Measurements from ENCODE around the gene THSD4.

THSD4 gene

GRCh38 chr15:71426792-71427191, 311.5 kb downstream of the THSD4 start:
- H3K27ac ChIP-seq = no peak overlapping the region
- TF ChIP-seq, protein P1, sequence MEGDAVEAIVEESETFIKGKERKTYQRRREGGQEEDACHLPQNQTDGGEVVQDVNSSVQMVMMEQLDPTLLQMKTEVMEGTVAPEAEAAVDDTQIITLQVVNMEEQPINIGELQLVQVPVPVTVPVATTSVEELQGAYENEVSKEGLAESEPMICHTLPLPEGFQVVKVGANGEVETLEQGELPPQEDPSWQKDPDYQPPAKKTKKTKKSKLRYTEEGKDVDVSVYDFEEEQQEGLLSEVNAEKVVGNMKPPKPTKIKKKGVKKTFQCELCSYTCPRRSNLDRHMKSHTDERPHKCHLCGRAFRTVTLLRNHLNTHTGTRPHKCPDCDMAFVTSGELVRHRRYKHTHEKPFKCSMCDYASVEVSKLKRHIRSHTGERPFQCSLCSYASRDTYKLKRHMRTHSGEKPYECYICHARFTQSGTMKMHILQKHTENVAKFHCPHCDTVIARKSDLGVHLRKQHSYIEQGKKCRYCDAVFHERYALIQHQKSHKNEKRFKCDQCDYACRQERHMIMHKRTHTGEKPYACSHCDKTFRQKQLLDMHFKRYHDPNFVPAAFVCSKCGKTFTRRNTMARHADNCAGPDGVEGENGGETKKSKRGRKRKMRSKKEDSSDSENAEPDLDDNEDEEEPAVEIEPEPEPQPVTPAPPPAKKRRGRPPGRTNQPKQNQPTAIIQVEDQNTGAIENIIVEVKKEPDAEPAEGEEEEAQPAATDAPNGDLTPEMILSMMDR (conservative IDR thresholded peaks at IDR 0.05) = no peak

- TF ChIP-seq, protein P1 (conservative IDR thresholded peaks at IDR 0.05) = no peak
These were observed 315.5 kb downstream of the THSD4 start for GRCh38 chr15:71430782-71431181.

GRCh38 chr15:71431343-71432336, 316.4 kb downstream of the THSD4 start:
- TF ChIP-seq, protein P1 (conservative IDR thresholded peaks at IDR 0.05) = no peak
- no peak overlapping the region for H3K27ac ChIP-seq

More at GRCh38 chr15:71430782-71431181, 315.5 kb downstream of the THSD4 start:
- H3K27ac ChIP-seq = no peak overlapping the region

GRCh38 chr15:71433402-71433801, 318.1 kb downstream of the THSD4 start:
- TF ChIP-seq, protein P1 (conservative IDR thresholded peaks at IDR 0.05) = no peak
- H3K27ac ChIP-seq = no peak overlapping the region

- TF ChIP-seq, protein P1 (conservative IDR thresholded peaks at IDR 0.05) = no peak
- no peak overlapping the region for H3K27ac ChIP-seq
These were observed 319.5 kb downstream of the THSD4 start for GRCh38 chr15:71434774-71435173.

DNA sequence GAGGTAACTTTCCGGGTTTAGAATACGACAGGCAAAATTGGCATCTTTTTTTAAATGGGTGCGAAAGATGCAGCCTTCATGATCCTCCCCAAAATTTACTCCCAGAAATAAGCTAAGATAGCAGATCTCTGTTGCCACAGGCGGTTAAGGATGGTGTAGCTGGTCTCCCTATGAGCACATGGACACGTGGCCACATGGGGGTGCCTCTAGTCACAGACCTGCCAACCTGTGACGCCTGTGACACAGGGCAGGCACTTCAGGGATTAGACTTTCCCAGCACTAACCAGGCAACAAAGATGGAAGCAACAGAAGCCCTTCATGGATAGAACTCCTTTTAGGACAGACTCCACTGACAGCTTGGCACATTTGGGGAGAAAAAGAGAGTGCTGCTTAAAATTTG, 320.3 kb downstream of the THSD4 start:
- H3K27ac ChIP-seq = no peak overlapping the region

GRCh38 chr15:71436854-71437253, 321.6 kb downstream of the THSD4 start:
- TF ChIP-seq, protein P1 (conservative IDR thresholded peaks at IDR 0.05) = no peak
- H3K27ac ChIP-seq = no peak overlapping the region

More for the DNA sequence above, 320.3 kb downstream of the THSD4 start:
- TF ChIP-seq, protein P1 (conservative IDR thresholded peaks at IDR 0.05) = no peak

Measured in VCaP (cell line).